Endothelial cell of umbilical vein (primary cell): Measurements from ENCODE around the gene KRT34. TPM values are rescaled to one million over a fixed set of nuclear protein-coding genes. Genes with fewer than 3 reads are reported as not detected.

Experiments
- BruUV-seq: library from RNA; stranded (reverse); fragments of 400-500 nt; replicated peaks from 2 replicates; lab custom pipeline; 2021; lab: Mats Ljungman, UMichigan
- CTCF ChIA-PET: fragments of 300-600, 350-600 bp; sonication (Branson Sonifier 250); formaldehyde crosslinking; loops from one replicate; lab custom pipeline; 2021; ENCODE audit warnings: antibody characterized with exemption, inconsistent platforms; lab: Charles Lee
- POLR2A ChIA-PET: fragments of 300-600, 350-600 bp; sonication (Branson Sonifier 250); formaldehyde crosslinking; loops from one replicate; lab custom pipeline; 2021; ENCODE audit warnings: antibody characterized with exemption, inconsistent platforms; lab: Charles Lee
- DNase-seq: peaks from one replicate; pipeline ENCODE4 v3.0.0-alpha.2; 2011; ENCODE audit warnings: low read depth, low spot score
- FAIRE-seq: peaks from 2 replicates; lab custom pipeline; 2011; peaks lifted over from hg19 to GRCh38; lab: Jason Lieb, UNC
- H2AFZ ChIP-seq: 2 replicates; pipeline ENCODE4 v1.6.0; 2012; ENCODE audit warnings: low read depth, low read length, control low read depth, inconsistent platforms
- H3K27ac ChIP-seq: 2 replicates; pipeline ENCODE4 v1.5.1; 2011; ENCODE audit warnings: low read depth, mild to moderate bottlenecking, control low read depth, low read length, moderate library complexity; ENCODE audit not compliant: insufficient read depth
- H3K27me3 ChIP-seq, 2 experiments: 2 replicates each; pipeline versions ENCODE4 v1.6.0 to v1.6.1; 2011; ENCODE audit warnings: low read length in 2 of 2, mixed read lengths in 1 of 2; ENCODE audit not compliant: control insufficient read depth in 2 of 2, insufficient read depth in 2 of 2
- H3K36me3 ChIP-seq, 2 experiments: 2 replicates in 1 of 2; 3 replicates in 1 of 2; pipeline ENCODE4 v1.5.1; 2011; ENCODE audit warnings: low read length in 2 of 2, mild to moderate bottlenecking in 1 of 2, moderate library complexity in 1 of 2; ENCODE audit not compliant: control insufficient read depth in 2 of 2, insufficient read depth in 2 of 2; ENCODE audit errors: extremely low read depth in 1 of 2
- H3K4me1 ChIP-seq: 3 replicates; pipeline ENCODE4 v1.5.1; 2011; ENCODE audit warnings: mild to moderate bottlenecking, low read length; ENCODE audit not compliant: control insufficient read depth, insufficient read depth; ENCODE audit errors: extremely low read depth
- H3K4me2 ChIP-seq: 2 replicates; pipeline ENCODE4 v1.6.1; 2011; ENCODE audit warnings: low read length, control low read depth, mixed read lengths; ENCODE audit not compliant: insufficient read depth
- H3K4me3 ChIP-seq, 3 experiments: fragments of 200-600 bp in 1 of 3; sonication (generic), shearing (Covaris generic) in 1 of 3; replicated peaks in 1 of 3; 2 replicates each; pipeline ENCODE4 v1.5.1; 2011 to 2016; ENCODE audit warnings: control low read depth in 3 of 3, low read length in 3 of 3, mild to moderate bottlenecking in 2 of 3, inconsistent platforms in 1 of 3, low read depth in 1 of 3, moderate library complexity in 1 of 3; ENCODE audit not compliant: insufficient read depth in 1 of 3
- H3K79me2 ChIP-seq: 2 replicates; pipeline ENCODE4 v1.6.0; 2012; ENCODE audit warnings: low read length, inconsistent platforms; ENCODE audit not compliant: control insufficient read depth, insufficient read depth
- H3K9ac ChIP-seq: replicated peaks from 2 replicates; pipeline ENCODE3; 2011; ENCODE audit warnings: low read length, control low read depth; ENCODE audit not compliant: insufficient read depth; ENCODE audit errors: extremely low read depth
- H3K9me1 ChIP-seq: replicated peaks from 3 replicates; pipeline ENCODE4 v1.6.0; 2011; ENCODE audit warnings: mild to moderate bottlenecking, low read length; ENCODE audit not compliant: control insufficient read depth, insufficient read depth; ENCODE audit errors: extremely low read depth
- H3K9me3 ChIP-seq: replicated peaks from 2 replicates; pipeline ENCODE4 v1.5.1; 2012; ENCODE audit warnings: low read length, inconsistent platforms; ENCODE audit not compliant: control insufficient read depth, insufficient read depth
- H4K20me1 ChIP-seq: replicated peaks from 2 replicates; pipeline ENCODE3; 2011; ENCODE audit warnings: mild to moderate bottlenecking, low read length; ENCODE audit not compliant: control insufficient read depth, insufficient read depth; ENCODE audit errors: extremely low read depth
- CTCF ChIP-seq, 2 donors: IDR thresholded peaks; 1 replicate in 1 of 2; 2 replicates in 1 of 2; pipeline ENCODE4 v1.5.1; 2011; ENCODE audit warnings: low read length in 2 of 2, mild to moderate bottlenecking in 2 of 2, moderate library complexity in 2 of 2, control low read depth in 1 of 2, inconsistent platforms in 1 of 2, low read depth in 1 of 2; ENCODE audit not compliant: insufficient read depth in 1 of 2; ENCODE audit errors: extremely low read depth in 1 of 2
- EZH2 ChIP-seq: IDR thresholded peaks from 2 replicates; pipeline ENCODE4 v1.6.1; 2012; ENCODE audit warnings: borderline replicate concordance, low read depth, mild to moderate bottlenecking, moderate library complexity, low read length, inconsistent platforms; ENCODE audit not compliant: severe bottlenecking
- FOS ChIP-seq: IDR thresholded peaks from 2 replicates; pipeline ENCODE4 v1.6.1; 2011; ENCODE audit warnings: mild to moderate bottlenecking, low read length, moderate library complexity, borderline replicate concordance; ENCODE audit not compliant: insufficient read depth
- GATA2 ChIP-seq: IDR thresholded peaks from 2 replicates; pipeline ENCODE4 v1.7.0; 2011; ENCODE audit warnings: low read depth, mild to moderate bottlenecking, moderate library complexity, mixed read lengths, low read length; ENCODE audit not compliant: insufficient read length, insufficient read depth
- JUN ChIP-seq: IDR thresholded peaks from 2 replicates; pipeline ENCODE4 v1.6.1; 2011; ENCODE audit warnings: borderline replicate concordance, low read depth; ENCODE audit not compliant: insufficient read length, insufficient read depth
- MAX ChIP-seq: IDR thresholded peaks from 2 replicates; pipeline ENCODE4 v1.6.1; 2011; ENCODE audit not compliant: insufficient read depth, insufficient read length
- MYC ChIP-seq: IDR thresholded peaks from one replicate; pipeline ENCODE4 v1.6.1; 2011; ENCODE audit warnings: mild to moderate bottlenecking, low read depth, low read length
- POLR2A ChIP-seq: IDR thresholded peaks from 2 replicates; pipeline ENCODE4 v1.6.1; 2012; ENCODE audit warnings: low read depth, mild to moderate bottlenecking, control low read depth, low read length
- POLR2AphosphoS5 ChIP-seq: IDR thresholded peaks from 2 replicates; pipeline ENCODE4 v1.6.1; 2012; ENCODE audit warnings: low read depth, mild to moderate bottlenecking, control low read depth, low read length, moderate library complexity; ENCODE audit not compliant: insufficient read depth
- dilution Hi-C: fragments of 300-500 bp; cut with MboI; formaldehyde crosslinking; loops from one replicate; pipeline ENCODE4 v1.15.0; 2019; ENCODE audit warnings: low sequenced_read_pairs; ENCODE audit not compliant: extremely low pct_ligation_motif_present
- intact Hi-C: fragments of 100-400 bp; cut with micrococcal nuclease; formaldehyde crosslinking; loops from one replicate; pipeline ENCODE4 v1.10.0; 2022
- polyA plus RNA-seq, 4 experiments: library from polyadenylated mRNA; depleted of rRNA in 3 of 4; stranded (reverse) in 3 of 4; unstranded in 1 of 4; fragments of >200 nt; gene quantifications; 2 replicates each; pipeline versions ENCODE4 v1.2.1 to v1.2.3, GENCODE V29; 2011 to 2012; ENCODE audit warnings: missing spikeins in 1 of 4
- total RNA-seq: library from RNA; stranded (reverse); gene quantifications from 2 replicates; pipeline ENCODE4 v1.2.3, GENCODE V29; 2021

The KRT34 gene
- total and polyA plus RNA-seq, 2 donors (not counting 3 experiments of a cell fraction or from before 2014, with no cell fraction given) = not detected

- Histone ChIP-seq H3K9ac (no peak overlapping the region), H3K9me3 (no peaks in the 10 kb centered on the region), H3K27me3 (peaks cover 5 to 16% of the 10 kb centered on the region in 2 experiments), H3K27ac (no peak overlapping the region), H3K4me1 (no peaks in the 10 kb centered on the region), H3K4me2 (no peak overlapping the region), H3K4me3 (no peak overlapping the region), H2AFZ (no peak overlapping the region), H3K36me3 (no peaks in the 10 kb centered on the region), H3K9me1 (no peaks in the 10 kb centered on the region), H4K20me1 (no peaks in the 10 kb centered on the region), H3K79me2 (no peaks in the 10 kb centered on the region)
- DNase-seq (no peak), FAIRE-seq (no peak)
- ChIA-PET POLR2A (no interaction called here), CTCF (no interaction called here)
- BruUV-seq = no TSS peak
- intact Hi-C loops = no loop called here
- dilution Hi-C loops = no loop called here
- TF ChIP-seq GATA2 (no peak), MAX (no peak), EZH2 (no peak), MYC (no peak), POLR2AphosphoS5 (no peak), FOS (no peak)
These were observed 5.6 kb upstream of the KRT34 start for GRCh38 chr17:41387670-41388069.

- BruUV-seq = no TSS peak
- H4K20me1 ChIP-seq = no peaks in the 10 kb centered on the region
- H3K4me3 ChIP-seq = no peak overlapping the region
- H3K27ac ChIP-seq = no peak overlapping the region
- H3K9me1 ChIP-seq = no peaks in the 10 kb centered on the region
- H3K4me2 ChIP-seq = no peak overlapping the region
- dilution Hi-C loops (no loop called here), intact Hi-C loops (no loop called here)
- H3K9ac ChIP-seq = no peak overlapping the region
- no peaks in the 10 kb centered on the region for H3K79me2 ChIP-seq
- H2AFZ ChIP-seq = no peak overlapping the region
- H3K36me3 ChIP-seq = no peaks in the 10 kb centered on the region
- DNase-seq (no peak), FAIRE-seq (no peak)
- no peaks in the 10 kb centered on the region for H3K4me1 ChIP-seq
- ChIA-PET CTCF (interaction anchor here (1.0 kb wide), 1 partner anchor 18 kb away, joined by 3 read pairs; no protein-coding TSS in a partner anchor), POLR2A (no interaction called here)
- no peaks in the 10 kb centered on the region for H3K9me3 ChIP-seq
- TF ChIP-seq JUN = no peak
- no peak for TF ChIP-seq FOS
- TF ChIP-seq POLR2A = no peak
- TF ChIP-seq MAX = no peak
- TF ChIP-seq CTCF (IDR thresholded peaks at IDR 0.05; ENCODE audit: extremely low read depth in 1 of 2, insufficient read depth in 1 of 2, low read depth in 1 of 2, low read length in 2 of 2) = no peak
- TF ChIP-seq EZH2 = no peak
- TF ChIP-seq MYC = no peak
- no peak for TF ChIP-seq POLR2AphosphoS5
- TF ChIP-seq GATA2 = no peak
- H3K27me3 ChIP-seq = peaks cover 5 to 8% of the 10 kb centered on the region in 2 experiments
These were observed 4.1 kb upstream of the KRT34 start for GRCh38 chr17:41386227-41386626.
